HCT116 (cell line): ENCODE data around the gene NARF. TPM values are rescaled to one million over a fixed set of nuclear protein-coding genes. Genes with fewer than 3 reads are reported as not detected.
A peak's percentile ranks its signal among the peaks of the same experiment; 100 is the strongest.

Source experiments
- ATAC-seq: fragments of 200-7000 bp; cut with Tn5 transposase; 2 replicates; pipeline ENCODE4 v1.9.1; 2020; ENCODE audit warnings: mild to moderate bottlenecking, moderate library complexity
- BruUV-seq: library from RNA; stranded (reverse); fragments of 400-500 nt; replicated peaks from 2 replicates; lab custom pipeline; 2021; lab: Mats Ljungman, UMichigan
- CTCF ChIA-PET: fragments of 300-600 bp; sonication (Branson Sonifier 250); formaldehyde crosslinking; loops from one replicate; lab custom pipeline; 2021; ENCODE audit warnings: antibody characterized with exemption; lab: Charles Lee
- POLR2A ChIA-PET: fragments of 300-600, 350-600 bp; sonication (Branson Sonifier 250); formaldehyde crosslinking; loops from one replicate; lab custom pipeline; 2021; ENCODE audit warnings: antibody characterized with exemption; lab: Charles Lee
- RAD21 ChIA-PET, 2 experiments: fragments of 300-600 bp; sonication (Branson Sonifier 250); formaldehyde crosslinking; loops; one replicate each; lab custom pipeline; 2023; ENCODE audit warnings: low total read pairs in 2 of 2; ENCODE audit not compliant: uncharacterized antibody in 2 of 2, unreplicated experiment in 2 of 2, low non-redundant PET in 1 of 2; lab: Charles Lee
- DNase-seq: peaks from one replicate; pipeline ENCODE4 v3.0.0-alpha.2; 2010; ENCODE audit warnings: low read depth, low spot score
- H2AFZ ChIP-seq: fragments of 200-600 bp; shearing (Covaris generic), sonication (generic); 2 replicates; pipeline ENCODE4 v1.6.1; 2017; ENCODE audit warnings: low read depth, mixed run types, mixed read lengths, antibody characterized with exemption, low read length; ENCODE audit not compliant: poor library complexity, severe bottlenecking
- H3K27ac ChIP-seq: 2 replicates; pipeline ENCODE4 v1.5.1; 2012; ENCODE audit warnings: low read depth, low read length
- H3K27me3 ChIP-seq: fragments of 200-600 bp; sonication (generic); 2 replicates; pipeline ENCODE4 v1.6.1; 2016; ENCODE audit warnings: mixed run types, low read length, mixed read lengths; ENCODE audit not compliant: insufficient read depth
- H3K36me3 ChIP-seq, 2 experiments: fragments of 200-500 bp in 1 of 2; fragments of 200-600 bp in 1 of 2; sonication (Bioruptor generic) in 1 of 2; sonication (generic) in 1 of 2; 2 replicates each; pipeline versions ENCODE4 v1.5.1 to v1.6.1; 2014 to 2016; ENCODE audit warnings: low read length in 2 of 2, inconsistent platforms in 1 of 2, mixed read lengths in 1 of 2, mixed run types in 1 of 2; ENCODE audit not compliant: insufficient read depth in 2 of 2, control insufficient read depth in 1 of 2
- H3K4me1 ChIP-seq, 2 experiments: fragments of 200-600 bp in 1 of 2; sonication (generic) in 1 of 2; 2 replicates each; pipeline versions ENCODE4 v1.5.1 to v1.6.1; 2012 to 2017; ENCODE audit warnings: low read length in 2 of 2, inconsistent platforms in 1 of 2, mild to moderate bottlenecking in 1 of 2, mixed read lengths in 1 of 2, mixed run types in 1 of 2, moderate library complexity in 1 of 2; ENCODE audit not compliant: insufficient read depth in 2 of 2, control insufficient read depth in 1 of 2
- H3K4me2 ChIP-seq: fragments of 200-600 bp; sonication (generic); 2 replicates; pipeline ENCODE4 v1.6.1; 2017; ENCODE audit warnings: mixed run types, low read length, mixed read lengths
- H3K4me3 ChIP-seq, 2 experiments: fragments of 200-600 bp in 1 of 2; sonication (generic) in 1 of 2; replicated peaks in 1 of 2; 2 replicates each; pipeline ENCODE4 v1.5.1; 2011 to 2016; ENCODE audit warnings: low read length in 2 of 2, control low read depth in 1 of 2, low read depth in 1 of 2, mild to moderate bottlenecking in 1 of 2, mixed read lengths in 1 of 2, mixed run types in 1 of 2
- H3K79me2 ChIP-seq: fragments of 200-600 bp; sonication (generic); 2 replicates; pipeline ENCODE4 v1.6.1; 2017; ENCODE audit warnings: mild to moderate bottlenecking, mixed run types, low read length, moderate library complexity, mixed read lengths; ENCODE audit not compliant: insufficient read depth
- H3K9ac ChIP-seq: fragments of 200-600 bp; sonication (generic); 2 replicates; pipeline ENCODE4 v1.6.1; 2016; ENCODE audit warnings: low read length, mixed read lengths
- H3K9me2 ChIP-seq: fragments of 200-600 bp; sonication (generic), shearing (Covaris generic); 2 replicates; pipeline ENCODE4 v1.6.1; 2017; ENCODE audit warnings: mixed run types, mild to moderate bottlenecking, moderate library complexity; ENCODE audit not compliant: insufficient read depth
- H3K9me3 ChIP-seq, 2 experiments: fragments of 200-500 bp in 1 of 2; fragments of 200-600 bp in 1 of 2; sonication (Bioruptor generic) in 1 of 2; sonication (generic) in 1 of 2; 2 replicates each; pipeline ENCODE4 v1.6.1; 2014 to 2017; ENCODE audit warnings: low read length in 2 of 2, mixed read lengths in 2 of 2, inconsistent platforms in 1 of 2, low read depth in 1 of 2, mild to moderate bottlenecking in 1 of 2, mixed run types in 1 of 2, moderate library complexity in 1 of 2; ENCODE audit not compliant: control insufficient read depth in 1 of 2, insufficient read depth in 1 of 2
- H4K20me1 ChIP-seq: fragments of 200-600 bp; sonication (generic), shearing (Covaris generic); 2 replicates; pipeline ENCODE4 v1.6.1; 2017; ENCODE audit warnings: mixed run types, mild to moderate bottlenecking, moderate library complexity; ENCODE audit not compliant: insufficient read depth
- ATF3 ChIP-seq: IDR thresholded peaks from 2 replicates; pipeline ENCODE4 v1.6.1; 2012
- CTCF ChIP-seq, 3 experiments: fragments of 200-600 bp in 1 of 3; sonication (generic) in 1 of 3; IDR thresholded peaks in 2 of 3; conservative IDR thresholded peaks in 1 of 3; 2 replicates each; pipeline ENCODE4 v1.5.1; 2012 to 2017; ENCODE audit warnings: low read depth in 2 of 3, low read length in 2 of 3, antibody characterized with exemption in 1 of 3, borderline replicate concordance in 1 of 3, control low read depth in 1 of 3, mild to moderate bottlenecking in 1 of 3, mixed read lengths in 1 of 3, mixed run types in 1 of 3, moderate library complexity in 1 of 3; ENCODE audit not compliant: insufficient read depth in 1 of 3
- EGR1 ChIP-seq: IDR thresholded peaks from 2 replicates; pipeline ENCODE4 v1.6.1; 2012; ENCODE audit warnings: low read depth
- ELF1 ChIP-seq: IDR thresholded peaks from 2 replicates; pipeline ENCODE4 v1.6.1; 2012; ENCODE audit warnings: low read depth, borderline replicate concordance
- EZH2 ChIP-seq: fragments of 200-600 bp; sonication (generic); IDR thresholded peaks from 2 replicates; pipeline ENCODE4 v1.6.1; 2017; ENCODE audit warnings: antibody characterized with exemption, mixed run types
- EZH2phosphoT487 ChIP-seq: fragments of 200-600 bp; IDR thresholded peaks from 2 replicates; pipeline ENCODE4 v1.6.1; 2018; ENCODE audit warnings: antibody characterized with exemption, borderline replicate concordance
- JUND ChIP-seq: IDR thresholded peaks from 2 replicates; pipeline ENCODE4 v1.6.1; 2012
- SRF ChIP-seq: IDR thresholded peaks from 2 replicates; pipeline ENCODE4 v1.6.1; 2012; ENCODE audit warnings: low read depth
- ZBTB33 ChIP-seq: IDR thresholded peaks from 2 replicates; pipeline ENCODE4 v1.6.1; 2011; ENCODE audit warnings: mild to moderate bottlenecking, low read length, moderate library complexity; ENCODE audit not compliant: insufficient replicate concordance; ENCODE audit errors: extremely low read depth
- ZFX ChIP-seq: fragments of 450-650 bp; IDR thresholded peaks from 2 replicates; pipeline ENCODE4 v1.6.1; 2017
- ZNF274 ChIP-seq: fragments of 200-500 bp; sonication (Bioruptor generic); IDR thresholded peaks from 2 replicates; pipeline ENCODE4 v1.6.1; 2014; ENCODE audit warnings: mild to moderate bottlenecking, low read depth, low read length, inconsistent platforms
- intact Hi-C: fragments of 100-400 bp; cut with micrococcal nuclease; formaldehyde crosslinking; loops from 2 replicates; pipeline ENCODE4 v1.10.0; 2022
- total RNA-seq: library from RNA; stranded (reverse); gene quantifications from one replicate; pipeline ENCODE4 v1.2.1, GENCODE V29; 2021; ENCODE audit not compliant: unreplicated experiment

The NARF gene
- total RNA-seq, 1 experiment from 2014 or later: 91.8 TPM

- Histone ChIP-seq H3K27me3 (no peaks in the 10 kb centered on the region), H3K36me3 (no peaks in the 10 kb centered on the region), H3K27ac (no peak overlapping the region), H3K4me2 (peak overlapping the region; percentile 37), H3K9me2 (no peaks in the 10 kb centered on the region), H3K9ac (peak overlapping the region; percentile 18), H3K4me1 (peaks cover 30 to 63% of the 10 kb centered on the region in 2 experiments), H3K4me3 (no peak overlapping the region), H4K20me1 (peaks cover 49% of the 10 kb centered on the region; the same call in 1 of the 2 replicates), H3K9me3 (no peaks in the 10 kb centered on the region), H2AFZ (no peak overlapping the region), H3K79me2 (peaks cover 100% of the 10 kb centered on the region)
- DNase-seq (no peak), ATAC-seq (no peak)
- intact Hi-C loops: loop anchor here (5.0 kb wide), 1 partner anchor 38 kb away; no protein-coding TSS in a partner anchor
- ChIA-PET POLR2A (no interaction called here), CTCF (interaction anchor here (1.2 kb wide), 1 partner anchor 9 kb away, joined by 5 read pairs; no protein-coding TSS in a partner anchor), RAD21 (no interaction called here)
- no TSS peak for BruUV-seq
- TF ChIP-seq ELF1 (no peak), SRF (no peak), ZFX (no peak), EZH2 (no peak), JUND (no peak), EZH2phosphoT487 (no peak), ZNF274 (no peak), CTCF (IDR thresholded peaks at IDR 0.05 in 2 of 3, conservative IDR thresholded peaks at IDR 0.05 in 1 of 3; ENCODE audit: borderline replicate concordance in 1 of 3, insufficient read depth in 1 of 3, low read depth in 2 of 3, low read length in 2 of 3) (no peak)
Measured at GRCh38 chr17:82529914-82530300, 71.4 kb downstream of the NARF start.

- Histone ChIP-seq H3K27me3 (no peaks in the 10 kb centered on the region), H3K4me1 (peaks cover 39 to 79% of the 10 kb centered on the region in 2 experiments), H4K20me1 (peaks cover 46% of the 10 kb centered on the region; the same call in 1 of the 2 replicates), H2AFZ (no peak overlapping the region), H3K79me2 (peaks cover 100% of the 10 kb centered on the region), H3K4me3 (no peak overlapping the region), H3K9me3 (no peaks in the 10 kb centered on the region), H3K36me3 (no peaks in the 10 kb centered on the region), H3K4me2 (peak overlapping the region; percentile 7; the same call in 1 of the 2 replicates), H3K9me2 (no peaks in the 10 kb centered on the region), H3K9ac (no peak overlapping the region), H3K27ac (no peak overlapping the region)
- no peak for DNase-seq
- ATAC-seq: no peak
- intact Hi-C loops: no loop called here
- ChIA-PET RAD21 (no interaction called here), POLR2A (no interaction called here), CTCF (no interaction called here)
- BruUV-seq: no TSS peak
- no peak for TF ChIP-seq ATF3
- no peak for TF ChIP-seq EZH2phosphoT487
- no peak for TF ChIP-seq EGR1
- TF ChIP-seq ELF1: no peak
- TF ChIP-seq EZH2: no peak
- TF ChIP-seq ZNF274: no peak
- no peak for TF ChIP-seq ZFX
- no peak for TF ChIP-seq ZBTB33
Measured at GRCh38 chr17:82531431-82531881, 72.9 kb downstream of the NARF start.
